Uterus (tissue), 4 donors: ENCODE data around the gene IFITM1. TPM values are rescaled to one million over a fixed set of nuclear protein-coding genes. Genes with fewer than 3 reads are reported as not detected.
"Not testable (repeated sequence)": the region's sequence is repeated elsewhere in the genome, so short reads cannot be mapped to it uniquely, and the experiment has no call there.

Source experiments
- DNase-seq, 2 donors: peaks; one replicate each; pipeline ENCODE4 v3.0.0-alpha.2; 2019 to 2020
- H3K27ac ChIP-seq, 2 donors: fragments of 200-600 bp; sonication (generic); 1 replicate in 1 of 2; 2 replicates in 1 of 2; pipeline ENCODE4 v1.5.1; 2016 to 2018
- H3K27me3 ChIP-seq, 2 donors: fragments of 200-600 bp; sonication (generic); one replicate each; pipeline ENCODE4 v1.5.1; 2018 to 2019; ENCODE audit warnings: control low read depth in 1 of 2
- H3K36me3 ChIP-seq, 2 donors: fragments of 200-600 bp; sonication (generic); one replicate each; pipeline ENCODE4 v1.5.1; 2019; ENCODE audit warnings: control low read depth in 1 of 2
- H3K4me1 ChIP-seq, 2 donors: fragments of 200-600 bp; sonication (generic); one replicate each; pipeline ENCODE4 v1.5.1; 2018 to 2019; ENCODE audit warnings: control low read depth in 1 of 2
- H3K4me3 ChIP-seq, 2 donors: fragments of 200-600 bp; sonication (generic); 1 replicate in 1 of 2; 2 replicates in 1 of 2; pipeline ENCODE4 v1.5.1; 2018 to 2019; ENCODE audit warnings: mild to moderate bottlenecking in 1 of 2
- H3K9me3 ChIP-seq, 2 donors: fragments of 200-600 bp; sonication (generic); one replicate each; pipeline ENCODE4 v1.5.1; 2019; ENCODE audit warnings: control low read depth in 1 of 2
- POLR2A ChIP-seq, 2 donors: fragments of 450-650 bp; IDR thresholded peaks; one replicate each; pipeline ENCODE4 v1.6.1; 2016; ENCODE audit warnings: antibody characterized with exemption in 2 of 2, mild to moderate bottlenecking in 1 of 2, moderate library complexity in 1 of 2
- intact Hi-C: fragments of 100-400 bp; cut with DNase I; formaldehyde crosslinking; loops from one replicate; pipeline ENCODE4 v1.15.1; 2023; ENCODE audit warnings: low total_unique reads
- total RNA-seq, 4 donors: library from RNA; depleted of rRNA in 3 of 4; stranded (reverse); fragments of >200 nt in 3 of 4; gene quantifications; one replicate each; pipeline versions ENCODE4 v1.1.0 to v1.2.4, GENCODE V29; 2014 to 2023
- TF ChIP-seq, protein P1 (sequence below), 4 experiments: fragments of 200-600 bp in 2 of 4; fragments of 450-650 bp in 2 of 4; sonication (generic) in 2 of 4; IDR thresholded peaks; one replicate each; pipeline ENCODE4 v1.5.1; 2016 to 2019; ENCODE audit warnings: antibody characterized with exemption in 4 of 4, mild to moderate bottlenecking in 2 of 4, moderate library complexity in 1 of 4
- donor health status: DM: yes; HTN: yes; CAD: no.

The IFITM1 gene
- total RNA-seq, 4 donors from 2014 or later = 13.4 to 672 (median 239) TPM

DNA sequence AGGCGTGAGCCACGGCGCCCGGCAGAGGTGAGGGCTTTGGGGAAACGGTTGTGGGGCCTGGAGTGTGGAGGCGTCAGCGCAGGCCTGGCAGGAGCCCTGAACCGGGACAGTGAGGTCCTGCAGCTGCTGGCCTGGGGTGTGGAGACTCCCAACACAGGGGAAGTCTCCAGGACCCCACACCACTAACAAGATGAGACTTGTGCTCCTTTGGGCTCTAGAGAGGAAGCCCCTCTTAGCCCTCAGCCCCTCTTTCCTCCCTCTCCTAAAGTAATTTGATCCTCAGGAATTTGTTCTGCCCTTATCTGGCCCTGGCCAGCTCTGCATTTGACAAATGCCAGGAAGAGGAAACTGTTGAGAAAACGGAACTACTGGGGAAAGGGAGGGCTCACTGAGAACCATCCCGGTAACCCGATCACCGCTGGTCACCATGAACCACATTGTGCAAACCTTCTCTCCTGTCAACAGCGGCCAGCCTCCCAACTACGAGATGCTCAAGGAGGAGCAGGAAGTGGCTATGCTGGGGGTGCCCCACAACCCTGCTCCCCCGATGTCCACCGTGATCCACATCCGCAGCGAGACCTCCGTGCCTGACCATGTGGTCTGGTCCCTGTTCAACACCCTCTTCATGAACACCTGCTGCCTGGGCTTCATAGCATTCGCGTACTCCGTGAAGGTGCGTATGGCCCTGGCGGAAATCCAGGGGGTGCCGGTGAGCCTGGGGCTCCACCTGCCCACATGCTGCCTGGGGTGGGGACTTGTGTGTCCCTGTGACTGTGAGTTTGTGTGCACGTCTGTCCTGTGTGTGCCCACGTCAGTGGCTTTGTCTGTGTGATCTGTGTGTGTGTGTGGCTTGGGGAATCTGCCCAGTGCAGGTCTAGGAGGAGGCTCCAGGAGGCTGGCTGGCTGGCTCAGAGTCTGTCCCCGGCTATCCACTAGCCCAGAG, 5.8 kb upstream of the IFITM1 start, which contains the start of gene IFITM2:
TSS of gene IFITM2 (plus strand) at position 51 of the 943 bp plus-strand sequence. CDS start at position 428, 377 bp downstream.
- H3K36me3 ChIP-seq, H3K9me3 ChIP-seq, H3K27me3 ChIP-seq, intact Hi-C loops, H3K4me1 ChIP-seq: not testable (repeated sequence)
- peak; percentile 81 to 86 for DNase-seq
- peak; percentile 73 for TF ChIP-seq POLR2A (IDR thresholded peaks at IDR 0.05)
- TF ChIP-seq, protein P1, sequence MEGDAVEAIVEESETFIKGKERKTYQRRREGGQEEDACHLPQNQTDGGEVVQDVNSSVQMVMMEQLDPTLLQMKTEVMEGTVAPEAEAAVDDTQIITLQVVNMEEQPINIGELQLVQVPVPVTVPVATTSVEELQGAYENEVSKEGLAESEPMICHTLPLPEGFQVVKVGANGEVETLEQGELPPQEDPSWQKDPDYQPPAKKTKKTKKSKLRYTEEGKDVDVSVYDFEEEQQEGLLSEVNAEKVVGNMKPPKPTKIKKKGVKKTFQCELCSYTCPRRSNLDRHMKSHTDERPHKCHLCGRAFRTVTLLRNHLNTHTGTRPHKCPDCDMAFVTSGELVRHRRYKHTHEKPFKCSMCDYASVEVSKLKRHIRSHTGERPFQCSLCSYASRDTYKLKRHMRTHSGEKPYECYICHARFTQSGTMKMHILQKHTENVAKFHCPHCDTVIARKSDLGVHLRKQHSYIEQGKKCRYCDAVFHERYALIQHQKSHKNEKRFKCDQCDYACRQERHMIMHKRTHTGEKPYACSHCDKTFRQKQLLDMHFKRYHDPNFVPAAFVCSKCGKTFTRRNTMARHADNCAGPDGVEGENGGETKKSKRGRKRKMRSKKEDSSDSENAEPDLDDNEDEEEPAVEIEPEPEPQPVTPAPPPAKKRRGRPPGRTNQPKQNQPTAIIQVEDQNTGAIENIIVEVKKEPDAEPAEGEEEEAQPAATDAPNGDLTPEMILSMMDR (IDR thresholded peaks at IDR 0.05) = peak in 2 of 4 experiments; percentile 12 to 32
- Histone ChIP-seq H3K4me3 (peak within 1 kb of the TSS; percentile 44 to 52), H3K27ac (peak within 1 kb of the TSS; percentile 88 to 93)

DNA sequence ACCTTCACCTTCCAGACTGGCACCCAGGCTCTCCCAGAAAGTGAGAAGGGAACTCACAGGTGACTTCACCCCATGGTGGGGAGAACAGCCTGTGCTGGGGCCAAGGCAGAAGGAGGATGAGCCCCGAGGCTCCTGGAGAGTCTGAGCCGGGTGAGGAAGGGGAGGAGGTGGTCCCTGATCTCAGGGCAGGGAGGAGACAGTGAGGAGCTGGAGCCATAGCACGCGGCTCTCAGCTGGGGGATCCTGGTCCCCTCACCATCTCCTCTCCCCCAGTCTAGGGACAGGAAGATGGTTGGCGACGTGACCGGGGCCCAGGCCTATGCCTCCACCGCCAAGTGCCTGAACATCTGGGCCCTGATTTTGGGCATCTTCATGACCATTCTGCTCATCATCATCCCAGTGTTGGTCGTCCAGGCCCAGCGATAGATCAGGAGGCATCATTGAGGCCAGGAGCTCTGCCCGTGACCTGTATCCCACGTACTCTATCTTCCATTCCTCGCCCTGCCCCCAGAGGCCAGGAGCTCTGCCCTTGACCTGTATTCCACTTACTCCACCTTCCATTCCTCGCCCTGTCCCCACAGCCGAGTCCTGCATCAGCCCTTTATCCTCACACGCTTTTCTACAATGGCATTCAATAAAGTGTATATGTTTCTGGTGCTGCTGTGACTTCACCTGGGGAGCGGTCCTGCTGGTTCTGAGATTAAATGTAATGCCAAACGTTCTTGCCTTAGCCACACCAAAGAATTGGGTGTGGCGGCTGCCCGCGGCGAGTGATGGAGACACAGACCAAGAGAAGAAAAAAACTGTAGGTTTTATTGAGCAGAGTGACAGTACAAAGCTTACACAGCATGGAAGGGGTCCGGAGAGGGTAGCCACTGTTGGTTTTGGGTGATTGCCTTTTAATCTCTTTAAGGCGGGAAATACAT, 4.8 kb upstream of the IFITM1 start:
- intact Hi-C loops, H3K27me3 ChIP-seq, H3K9me3 ChIP-seq, DNase-seq, H3K36me3 ChIP-seq, H3K4me1 ChIP-seq: not testable (repeated sequence)
- H3K27ac ChIP-seq = peak overlapping the region; percentile 88 to 93
- peak overlapping the region; percentile 44 to 52 for H3K4me3 ChIP-seq

DNA sequence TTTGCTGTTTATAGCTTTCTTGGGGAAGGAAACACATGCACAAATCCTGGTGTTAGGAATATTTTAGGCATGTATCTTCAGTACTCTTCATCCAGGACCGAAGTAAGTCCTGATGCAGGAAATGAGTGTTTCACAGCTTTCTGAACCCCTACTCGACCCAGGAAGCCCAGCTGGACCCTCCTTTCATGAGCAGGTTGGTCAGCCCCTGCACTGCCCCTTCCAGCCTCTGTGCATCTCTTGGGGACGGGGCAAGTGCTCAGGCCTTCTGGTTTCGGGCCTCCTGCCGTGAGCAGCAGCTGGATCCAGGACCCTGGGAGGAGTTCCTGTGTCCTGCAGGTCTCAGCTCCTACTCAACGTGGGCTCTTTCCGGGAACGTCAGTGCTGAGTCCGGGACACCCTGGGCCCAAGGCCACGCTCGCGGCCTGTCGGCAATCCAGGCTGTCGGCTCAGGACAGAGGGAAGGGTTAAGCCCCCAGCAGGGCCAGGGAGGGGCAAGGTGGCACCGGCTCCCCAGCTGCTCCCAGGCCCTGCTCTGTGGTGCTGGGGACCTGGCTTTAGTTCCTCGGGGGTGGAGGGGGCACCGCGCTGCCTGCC, 3.8 kb upstream of the IFITM1 start:
- DNase-seq, H3K9me3 ChIP-seq, H3K27me3 ChIP-seq, H3K4me1 ChIP-seq, intact Hi-C loops, H3K36me3 ChIP-seq: not testable (repeated sequence)
- peak overlapping the region; percentile 88 to 93 for H3K27ac ChIP-seq
- H3K4me3 ChIP-seq = peak overlapping the region; percentile 44 to 52

DNA sequence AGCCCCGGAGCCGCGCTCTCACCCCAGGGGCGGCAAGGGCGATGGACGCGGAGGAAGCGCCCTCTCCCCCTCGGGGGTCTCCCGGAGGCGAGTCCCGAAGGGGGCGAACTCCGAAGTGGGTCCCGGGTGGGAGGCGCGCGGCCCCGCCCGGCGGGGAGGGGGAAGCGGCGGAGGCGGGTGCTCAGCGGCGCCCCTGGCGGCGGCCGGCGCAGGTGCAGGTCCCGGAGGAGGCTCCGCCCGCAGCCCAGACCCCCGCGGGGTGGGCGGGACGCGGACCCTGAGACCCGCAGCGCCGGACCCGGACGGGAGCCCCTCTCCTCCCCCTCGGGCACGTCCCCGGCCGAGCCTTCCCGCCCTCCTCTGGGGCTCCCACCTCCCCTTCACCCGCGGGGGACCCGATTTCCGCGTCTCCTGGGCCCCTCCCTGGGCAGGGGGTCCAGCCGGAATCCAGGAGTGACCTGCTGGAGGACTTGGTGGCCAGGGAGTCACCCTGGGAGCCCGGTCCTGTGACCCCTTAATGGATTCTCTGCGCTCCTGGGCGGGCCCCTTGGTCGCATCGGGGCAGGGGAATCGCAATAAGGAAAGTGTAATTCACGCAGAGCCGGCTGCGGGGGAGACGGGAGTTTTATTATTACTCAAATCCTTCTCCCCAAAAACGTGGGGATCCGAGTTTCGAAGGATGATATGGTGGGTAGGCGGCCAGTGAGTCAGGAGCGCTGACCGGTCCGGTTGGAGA, 2.7 kb upstream of the IFITM1 start:
- intact Hi-C loops = not testable (repeated sequence)
- peak overlapping the region; percentile 19 to 38 for H3K4me3 ChIP-seq

GRCh38 chr11:312092-312816, 1.6 kb upstream of the IFITM1 start:
- Histone ChIP-seq H3K27ac (peak overlapping the region; percentile 91 to 99), H3K4me1 (peaks cover 6 to 8% of the 10 kb centered on the region in 2 donors), H3K27me3 (no peaks in the 10 kb centered on the region), H3K36me3 (no peaks in the 10 kb centered on the region), H3K4me3 (peak overlapping the region; percentile 19 to 38), H3K9me3 (no peaks in the 10 kb centered on the region)
- TF ChIP-seq, protein P1 (IDR thresholded peaks at IDR 0.05) = no peak
- no peak for TF ChIP-seq POLR2A (IDR thresholded peaks at IDR 0.05)
- no peak for DNase-seq
- intact Hi-C loops = no loop called here

More for the DNA sequence above, 2.7 kb upstream of the IFITM1 start:
- H3K4me1 ChIP-seq, H3K27me3 ChIP-seq, DNase-seq, H3K9me3 ChIP-seq, H3K36me3 ChIP-seq: not testable (repeated sequence)
- H3K27ac ChIP-seq = peak overlapping the region; percentile 91 to 99
